Tibial artery (tissue), 4 donors: ENCODE data around the gene PLCB2.
A peak's percentile ranks its signal among the peaks of the same experiment; 100 is the strongest.

ENCODE experiments used
- DNase-seq, 2 donors: peaks; one replicate each; pipeline ENCODE4 v3.0.0-alpha.2; 2019
- H3K27ac ChIP-seq, 2 donors: fragments of 200-600 bp; sonication (generic) in 1 of 2; 1 replicate in 1 of 2; 2 replicates in 1 of 2; pipeline ENCODE4 v1.5.1; 2018 to 2019; ENCODE audit warnings: mild to moderate bottlenecking in 1 of 2
- H3K27me3 ChIP-seq, 2 donors: fragments of 200-600 bp; sonication (generic) in 1 of 2; one replicate each; pipeline versions ENCODE4 v1.5.1 to v1.6.0; 2016 to 2019
- H3K36me3 ChIP-seq, 3 donors: fragments of 200-600 bp; sonication (generic) in 2 of 3; one replicate each; pipeline ENCODE4 v1.5.1; 2016 to 2019; ENCODE audit warnings: mild to moderate bottlenecking in 2 of 3
- H3K4me1 ChIP-seq, 4 donors: fragments of 200-600 bp; sonication (generic) in 2 of 4; 1 replicate in 3 of 4; 2 replicates in 1 of 4; pipeline ENCODE4 v1.5.1; 2016 to 2019
- H3K4me3 ChIP-seq, 2 donors: fragments of 200-600 bp; sonication (generic) in 1 of 2; 1 replicate in 1 of 2; 2 replicates in 1 of 2; pipeline ENCODE4 v1.5.1; 2018 to 2019; ENCODE audit warnings: mild to moderate bottlenecking in 2 of 2
- H3K9me3 ChIP-seq, 3 donors: fragments of 200-600 bp; sonication (generic) in 1 of 3; one replicate each; pipeline ENCODE4 v1.5.1; 2016 to 2019
- intact Hi-C: fragments of 100-400 bp; cut with DNase I; formaldehyde crosslinking; loops from one replicate; pipeline ENCODE4 v1.15.0; 2023; ENCODE audit warnings: low total_unique reads
- TF ChIP-seq, protein P1 (sequence below), 2 experiments: fragments of 200-600 bp in 1 of 2; fragments of 450-650 bp in 1 of 2; IDR thresholded peaks; one replicate each; pipeline ENCODE4 v1.5.1; 2017 to 2019; ENCODE audit warnings: antibody characterized with exemption in 2 of 2, mild to moderate bottlenecking in 1 of 2, moderate library complexity in 1 of 2

Gene PLCB2

DNA sequence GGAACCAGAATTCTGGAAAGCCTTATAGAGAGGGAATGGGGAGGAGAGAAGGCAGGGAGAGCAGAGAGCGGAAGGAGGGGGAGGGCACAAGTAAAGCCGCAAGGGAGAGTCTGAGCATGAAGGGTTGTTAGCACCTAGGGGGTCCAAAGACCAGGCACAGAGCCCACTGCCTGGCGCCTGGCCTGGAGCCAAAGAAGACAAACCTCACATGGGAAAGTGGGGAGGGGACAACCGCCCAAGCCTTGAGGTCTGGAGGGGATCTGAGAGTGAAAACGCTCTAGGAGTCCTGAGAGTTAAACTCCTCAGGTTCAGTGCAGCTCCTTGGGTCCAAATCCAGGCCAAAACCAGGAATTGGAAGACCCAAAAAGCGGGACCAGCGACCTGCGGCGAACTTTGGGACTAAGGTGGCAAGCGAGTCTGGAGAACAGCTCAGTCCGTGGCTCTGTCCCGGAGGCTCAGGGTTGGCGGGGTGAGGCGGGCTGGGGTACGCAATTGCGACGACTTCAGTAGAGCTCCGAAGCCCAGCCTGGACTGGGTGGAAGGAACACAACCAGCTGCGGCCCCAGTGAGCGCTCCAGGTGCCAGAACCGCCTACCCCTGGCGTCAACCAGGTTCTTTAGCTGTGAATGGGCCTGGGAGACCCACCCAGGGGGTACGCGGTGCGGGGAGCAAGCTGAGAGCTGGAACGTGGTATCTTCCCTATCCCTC, 14.9 kb upstream of the PLCB2 start:
- no peaks in the 10 kb centered on the region for H3K36me3 ChIP-seq
- no peaks in the 10 kb centered on the region for H3K27me3 ChIP-seq
- TF ChIP-seq, protein P1, sequence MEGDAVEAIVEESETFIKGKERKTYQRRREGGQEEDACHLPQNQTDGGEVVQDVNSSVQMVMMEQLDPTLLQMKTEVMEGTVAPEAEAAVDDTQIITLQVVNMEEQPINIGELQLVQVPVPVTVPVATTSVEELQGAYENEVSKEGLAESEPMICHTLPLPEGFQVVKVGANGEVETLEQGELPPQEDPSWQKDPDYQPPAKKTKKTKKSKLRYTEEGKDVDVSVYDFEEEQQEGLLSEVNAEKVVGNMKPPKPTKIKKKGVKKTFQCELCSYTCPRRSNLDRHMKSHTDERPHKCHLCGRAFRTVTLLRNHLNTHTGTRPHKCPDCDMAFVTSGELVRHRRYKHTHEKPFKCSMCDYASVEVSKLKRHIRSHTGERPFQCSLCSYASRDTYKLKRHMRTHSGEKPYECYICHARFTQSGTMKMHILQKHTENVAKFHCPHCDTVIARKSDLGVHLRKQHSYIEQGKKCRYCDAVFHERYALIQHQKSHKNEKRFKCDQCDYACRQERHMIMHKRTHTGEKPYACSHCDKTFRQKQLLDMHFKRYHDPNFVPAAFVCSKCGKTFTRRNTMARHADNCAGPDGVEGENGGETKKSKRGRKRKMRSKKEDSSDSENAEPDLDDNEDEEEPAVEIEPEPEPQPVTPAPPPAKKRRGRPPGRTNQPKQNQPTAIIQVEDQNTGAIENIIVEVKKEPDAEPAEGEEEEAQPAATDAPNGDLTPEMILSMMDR (IDR thresholded peaks at IDR 0.05) = no peak
- peak overlapping the region; percentile 75 to 97 for H3K4me3 ChIP-seq
- intact Hi-C loops = loop anchor here (1.0 kb wide), 1 partner anchor 18 kb away; the partner anchor contains the start of gene CCDC9B
- peaks cover 0 to 46% (median 34%) of the 10 kb centered on the region in 4 donors for H3K4me1 ChIP-seq
- H3K9me3 ChIP-seq = no peaks in the 10 kb centered on the region
- peak in 1 of 2 donors; percentile 82 for DNase-seq
- H3K27ac ChIP-seq = peak overlapping the region; percentile 90 to 92

DNA sequence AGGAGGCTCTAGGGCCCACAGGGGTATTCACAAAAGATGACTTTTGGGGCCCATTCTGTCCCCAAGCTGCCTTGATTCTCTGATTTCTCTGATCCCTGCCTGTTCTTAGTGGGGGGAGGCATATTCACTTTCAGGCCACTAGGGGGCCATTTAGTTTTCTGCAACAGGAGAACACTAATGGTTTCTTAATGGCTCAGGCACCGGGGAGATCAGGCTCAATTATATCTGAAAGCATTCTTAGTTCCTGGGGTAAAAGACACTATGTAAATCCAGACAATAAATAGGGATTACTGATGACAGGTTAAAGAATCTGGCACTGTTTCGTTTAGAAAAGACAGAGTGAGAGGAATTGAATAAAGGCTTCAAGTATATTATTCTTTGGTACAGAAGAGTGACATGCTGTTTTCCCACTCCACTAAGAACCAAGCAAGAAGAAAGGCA, 13.2 kb upstream of the PLCB2 start:
- Histone ChIP-seq H3K4me1 (peaks cover 0 to 31% (median 17%) of the 10 kb centered on the region in 4 donors), H3K27ac (peak overlapping the region in 1 of 2 donors; percentile 90), H3K9me3 (no peaks in the 10 kb centered on the region), H3K36me3 (no peaks in the 10 kb centered on the region), H3K4me3 (no peak overlapping the region), H3K27me3 (peaks cover 0 to 9% of the 10 kb centered on the region in 2 donors)
- DNase-seq = peak; percentile 70
- intact Hi-C loops = loop anchor here (2.0 kb wide), 1 partner anchor 46 kb away; no protein-coding TSS in a partner anchor
- TF ChIP-seq, protein P1 (IDR thresholded peaks at IDR 0.05) = peak; percentile 82 to 87

DNA sequence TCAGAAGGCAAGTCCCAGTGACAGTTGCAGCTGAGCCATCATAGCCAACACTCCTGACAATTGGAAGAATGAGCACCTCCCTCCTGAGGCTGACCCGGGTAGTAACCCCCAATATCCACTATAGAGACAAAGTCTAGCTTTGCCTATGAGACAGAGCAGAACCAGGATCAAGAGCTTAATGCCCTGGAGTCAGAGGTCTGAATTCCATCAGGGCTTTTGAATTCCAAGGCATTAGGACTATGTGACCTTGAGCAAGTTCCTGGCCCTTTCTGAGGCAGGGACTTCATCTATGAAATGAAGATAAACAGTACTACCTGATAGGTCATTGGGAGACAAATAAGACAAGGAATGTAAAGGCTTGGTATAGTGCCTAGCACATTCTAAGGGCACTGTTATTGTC, 12.7 kb upstream of the PLCB2 start:
- intact Hi-C loops = loop anchor here (2.0 kb wide), 1 partner anchor 46 kb away; no protein-coding TSS in a partner anchor
- Histone ChIP-seq H3K36me3 (no peaks in the 10 kb centered on the region), H3K4me1 (peaks cover 0 to 25% (median 14%) of the 10 kb centered on the region in 4 donors), H3K27me3 (peaks cover 0 to 10% of the 10 kb centered on the region in 2 donors), H3K27ac (no peak overlapping the region), H3K4me3 (no peak overlapping the region), H3K9me3 (no peaks in the 10 kb centered on the region)
- DNase-seq = peak in 1 of 2 donors; percentile 24
- TF ChIP-seq, protein P1 (IDR thresholded peaks at IDR 0.05) = no peak

DNA sequence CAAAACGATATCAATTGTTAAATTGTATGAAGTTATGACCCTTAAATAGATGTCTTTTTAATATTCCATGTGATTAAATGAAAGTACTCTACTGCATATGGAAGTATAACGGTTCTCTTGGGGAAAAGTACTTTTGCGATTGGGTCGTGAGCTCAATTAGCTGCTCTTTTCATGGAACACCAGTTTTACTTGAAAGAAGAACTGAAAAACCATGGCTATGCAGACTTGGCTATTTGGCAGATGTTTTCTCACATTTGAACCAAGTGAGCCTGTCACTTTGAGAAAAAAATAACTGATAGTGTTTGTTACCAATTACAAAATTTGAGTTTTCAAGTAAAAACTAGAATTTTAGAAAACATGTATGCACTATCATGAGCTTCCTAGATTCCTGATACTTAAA, 9.8 kb upstream of the PLCB2 start:
- DNase-seq = no peak
- TF ChIP-seq, protein P1 (IDR thresholded peaks at IDR 0.05) = no peak
- Histone ChIP-seq H3K4me1 (peaks cover 0 to 21% (median 7%) of the 10 kb centered on the region in 4 donors), H3K36me3 (no peaks in the 10 kb centered on the region), H3K9me3 (no peaks in the 10 kb centered on the region), H3K27me3 (peaks cover 0 to 14% of the 10 kb centered on the region in 2 donors), H3K27ac (no peak overlapping the region), H3K4me3 (no peak overlapping the region)
- intact Hi-C loops = no loop called here

DNA sequence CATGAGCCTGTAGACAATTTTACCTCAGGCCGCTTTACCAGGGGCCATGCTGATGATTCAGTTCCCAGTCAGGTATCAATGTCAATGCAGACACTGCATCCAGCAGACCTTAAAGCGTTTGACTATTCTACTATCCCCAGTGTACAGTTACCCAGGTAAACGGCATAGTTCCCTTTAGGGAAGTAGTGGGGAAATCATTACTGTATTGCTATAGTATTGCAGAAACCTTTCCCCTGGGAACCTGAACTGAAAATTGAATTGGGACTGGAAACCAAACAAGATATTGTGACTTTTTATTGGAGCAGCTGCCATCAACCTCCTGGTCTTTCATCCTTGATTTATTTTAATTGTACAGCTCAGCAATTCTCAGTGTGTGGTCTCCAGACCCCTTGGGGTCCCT, 9.2 kb upstream of the PLCB2 start:
- TF ChIP-seq, protein P1 (IDR thresholded peaks at IDR 0.05) = no peak
- Histone ChIP-seq H3K4me3 (no peak overlapping the region), H3K27me3 (peaks cover 0 to 15% of the 10 kb centered on the region in 2 donors), H3K9me3 (no peaks in the 10 kb centered on the region), H3K27ac (no peak overlapping the region), H3K4me1 (peaks cover 0 to 15% (median 2%) of the 10 kb centered on the region in 4 donors), H3K36me3 (no peaks in the 10 kb centered on the region)
- intact Hi-C loops = no loop called here
- no peak for DNase-seq
